ENCODE data around the gene TREX2. TPM values are rescaled to one million over a fixed set of nuclear protein-coding genes. Genes with fewer than 3 reads are reported as not detected.

TREX2 gene
- total and polyA plus RNA-seq, 10 of the 15 experiments (the other 5 are each of a cell fraction or from before 2014, with no cell fraction given): 0.09 to 0.97 (median 0.60) TPM; not detected in 3

GRCh38 chrX:153449368-153450113 lies 3.7 kb upstream of the TREX2 start:
- ChIA-PET CTCF (no interaction called here), SMC1A (ENCODE audit: uncharacterized antibody, unreplicated experiment) (no interaction called here), POLR2A (no interaction called here), RAD21 (ENCODE audit: unreplicated experiment) (no interaction called here)
- WGBS (ENCODE audit: insufficient coverage, insufficient replicate concordance, low lambda C conversion rate, missing lambda C conversion rate): 57% methylated on average over 15 of the region's 15 CpGs
- intact Hi-C loops (cut with micrococcal nuclease; ENCODE audit: unreplicated experiment): no loop called here
- Histone ChIP-seq H2AFZ (ENCODE audit: control insufficient read depth, low read depth, low read length) (no peak overlapping the region), H3K36me3 (ENCODE audit: control insufficient read depth in 2 of 2, insufficient read depth in 2 of 2, low read length in 1 of 2) (no peaks in the 10 kb centered on the region), H3K79me2 (ENCODE audit: control insufficient read depth, insufficient read depth, low read length) (no peaks in the 10 kb centered on the region), H3K27ac (ENCODE audit: control insufficient read depth, insufficient read depth) (no peak overlapping the region), H3K27me3 (replicated peaks in 1 of 2; ENCODE audit: control insufficient read depth in 2 of 2, insufficient read depth in 2 of 2, low read length in 1 of 2) (no peaks in the 10 kb centered on the region), H3K4me2 (ENCODE audit: control insufficient read depth, insufficient read depth) (no peak overlapping the region), H3K9me3 (replicated peaks; ENCODE audit: control insufficient read depth, insufficient read depth, low read length) (no peaks in the 10 kb centered on the region), H3K9ac (ENCODE audit: control insufficient read depth, insufficient read depth, low read length) (no peak overlapping the region), H3K4me3 (no peak overlapping the region), H4K20me1 (ENCODE audit: control insufficient read depth, insufficient read depth) (no peaks in the 10 kb centered on the region), H3K4me1 (ENCODE audit: control insufficient read depth, insufficient read depth, low read length) (no peaks in the 10 kb centered on the region)
- FAIRE-seq: no peak
- no peak for DNase-seq (ENCODE audit: low read depth, low spot score)
- BruUV-seq (replicated peaks): no TSS peak
- TF ChIP-seq RAD51 (IDR thresholded peaks at IDR 0.05): no peak
- TF ChIP-seq ZSCAN29 (IDR thresholded peaks at IDR 0.05): no peak
- TF ChIP-seq ZBTB33 (IDR thresholded peaks at IDR 0.05): no peak
- no peak for TF ChIP-seq PKNOX1 (IDR thresholded peaks at IDR 0.05)
- TF ChIP-seq SIN3A (IDR thresholded peaks at IDR 0.05; ENCODE audit: low read depth, low read length): no peak
- TF ChIP-seq EED (IDR thresholded peaks at IDR 0.05; ENCODE audit: low read depth): no peak
- no peak for TF ChIP-seq ZBTB4 (CRISPR knock-in tag; IDR thresholded peaks at IDR 0.05)
- no peak for TF ChIP-seq MYB (IDR thresholded peaks at IDR 0.05; ENCODE audit: borderline replicate concordance, low read depth, low read length)
- no peak for TF ChIP-seq ATF3 (IDR thresholded peaks at IDR 0.05; ENCODE audit: borderline replicate concordance, extremely low read depth, low read depth, low read length)
- TF ChIP-seq TCF7 (IDR thresholded peaks at IDR 0.05; ENCODE audit: borderline replicate concordance): no peak
- TF ChIP-seq YY1 (IDR thresholded peaks at IDR 0.05; ENCODE audit: low read depth, low read length): no peak
- no peak for TF ChIP-seq NR2C1 (IDR thresholded peaks at IDR 0.05)
- TF ChIP-seq ZNF274 (IDR thresholded peaks at IDR 0.05; ENCODE audit: insufficient read depth, insufficient read length): no peak
- in situ Hi-C loops (cut with MboI): no loop called here
- ATAC-seq: no peak
